Adrenal gland (tissue), 5 donors: ENCODE measurements around the gene HOXA1.

ENCODE experiments used
- POLR2A ChIP-seq, 2 donors: fragments of 450-650 bp; IDR thresholded peaks; one replicate each; pipeline ENCODE4 v1.6.1; 2017; ENCODE audit warnings: antibody characterized with exemption in 2 of 2, mild to moderate bottlenecking in 2 of 2, moderate library complexity in 1 of 2
- TF ChIP-seq, protein P1 (sequence below), 6 experiments: fragments of 450-650 bp in 4 of 6; fragments of 200-600 bp in 2 of 6; sonication (generic) in 1 of 6; IDR thresholded peaks; 1 replicate in 5 of 6; 2 replicates in 1 of 6; pipeline versions ENCODE4 v1.5.1 to v1.8.0; 2016 to 2021; ENCODE audit warnings: antibody characterized with exemption in 6 of 6, mild to moderate bottlenecking in 2 of 6, moderate library complexity in 1 of 6
- donor health status: DM: no; HTN: no; CAD: no.

DNA sequence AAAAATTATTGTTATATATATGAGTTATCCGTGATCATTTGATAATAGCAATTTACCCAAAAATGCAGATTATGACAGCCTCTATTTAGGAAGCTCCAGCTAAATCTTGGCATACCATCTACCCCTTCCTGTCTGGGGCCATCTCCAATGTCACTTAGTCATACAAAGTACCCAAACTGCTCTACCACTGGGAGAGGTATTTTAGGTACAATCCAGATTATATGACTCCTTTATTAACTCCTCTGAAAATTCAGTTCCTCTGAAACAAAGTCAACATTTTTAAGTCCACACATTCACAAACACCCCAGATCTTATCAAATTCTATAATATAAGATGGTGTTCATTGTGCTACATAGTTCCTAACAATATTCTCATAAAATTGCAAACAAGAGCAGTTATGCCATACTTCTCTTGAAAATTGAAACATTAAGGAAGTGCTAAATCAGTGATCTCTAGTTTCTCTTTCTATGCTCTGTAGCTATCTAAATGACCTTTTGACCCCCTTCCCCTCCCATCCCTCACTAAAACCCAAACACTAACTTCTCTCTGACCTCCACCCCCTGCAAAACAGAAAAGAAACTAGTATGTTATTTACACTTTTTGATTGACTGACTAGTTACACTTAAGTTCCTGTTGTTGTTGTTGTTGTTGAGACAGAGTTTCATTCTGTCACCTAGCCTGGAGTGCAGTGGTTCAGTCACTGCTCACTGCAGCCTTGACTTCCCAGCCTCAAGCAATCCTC, 16.4 kb downstream of the HOXA1 start:
- TF ChIP-seq POLR2A (IDR thresholded peaks at IDR 0.05): no peak
- TF ChIP-seq, protein P1, sequence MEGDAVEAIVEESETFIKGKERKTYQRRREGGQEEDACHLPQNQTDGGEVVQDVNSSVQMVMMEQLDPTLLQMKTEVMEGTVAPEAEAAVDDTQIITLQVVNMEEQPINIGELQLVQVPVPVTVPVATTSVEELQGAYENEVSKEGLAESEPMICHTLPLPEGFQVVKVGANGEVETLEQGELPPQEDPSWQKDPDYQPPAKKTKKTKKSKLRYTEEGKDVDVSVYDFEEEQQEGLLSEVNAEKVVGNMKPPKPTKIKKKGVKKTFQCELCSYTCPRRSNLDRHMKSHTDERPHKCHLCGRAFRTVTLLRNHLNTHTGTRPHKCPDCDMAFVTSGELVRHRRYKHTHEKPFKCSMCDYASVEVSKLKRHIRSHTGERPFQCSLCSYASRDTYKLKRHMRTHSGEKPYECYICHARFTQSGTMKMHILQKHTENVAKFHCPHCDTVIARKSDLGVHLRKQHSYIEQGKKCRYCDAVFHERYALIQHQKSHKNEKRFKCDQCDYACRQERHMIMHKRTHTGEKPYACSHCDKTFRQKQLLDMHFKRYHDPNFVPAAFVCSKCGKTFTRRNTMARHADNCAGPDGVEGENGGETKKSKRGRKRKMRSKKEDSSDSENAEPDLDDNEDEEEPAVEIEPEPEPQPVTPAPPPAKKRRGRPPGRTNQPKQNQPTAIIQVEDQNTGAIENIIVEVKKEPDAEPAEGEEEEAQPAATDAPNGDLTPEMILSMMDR (IDR thresholded peaks at IDR 0.05): no peak
